ENCODE data around the gene E2F2.
"Not testable (repeated sequence)": the region's sequence is repeated elsewhere in the genome, so short reads cannot be mapped to it uniquely, and the experiment has no call there.

Gene E2F2

DNA sequence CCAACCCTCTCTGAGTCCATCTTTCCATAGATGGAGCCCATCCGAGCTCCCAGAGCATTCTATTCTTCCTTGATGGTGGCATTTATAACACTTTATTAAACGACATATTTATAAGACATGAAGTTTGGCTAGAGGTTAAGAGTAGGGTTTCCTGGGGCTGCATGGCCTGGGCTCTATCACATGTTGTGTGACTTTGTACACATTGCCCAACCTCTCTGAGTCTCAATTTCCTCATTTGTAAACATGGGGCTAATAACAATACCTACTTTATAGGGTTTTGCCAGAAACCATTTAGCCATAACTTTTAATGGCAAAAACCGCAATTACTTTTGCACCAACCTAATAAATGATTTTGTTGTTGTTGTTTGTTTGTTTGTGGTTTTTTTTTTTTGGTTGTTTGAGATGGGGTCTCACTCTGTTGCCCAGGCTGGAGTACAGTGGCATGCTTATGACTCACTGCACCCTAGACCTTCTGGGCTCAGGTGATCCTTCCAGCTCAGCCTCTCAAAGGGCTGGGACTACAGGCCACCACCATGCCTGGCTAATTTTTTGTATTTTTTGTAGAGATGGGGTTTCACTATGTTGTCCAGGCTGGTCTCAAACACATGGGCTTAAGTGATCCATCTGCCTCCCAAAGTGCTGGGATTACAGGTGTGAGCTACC lies 33.1 kb downstream of the E2F2 start:
- intact Hi-C loops (cut with DNase I), result loop anchor here (5.0 kb wide), 2 partner anchors 39 to 139 kb away; no protein-coding TSS in a partner anchor
- DNase-seq, result no peak

DNA sequence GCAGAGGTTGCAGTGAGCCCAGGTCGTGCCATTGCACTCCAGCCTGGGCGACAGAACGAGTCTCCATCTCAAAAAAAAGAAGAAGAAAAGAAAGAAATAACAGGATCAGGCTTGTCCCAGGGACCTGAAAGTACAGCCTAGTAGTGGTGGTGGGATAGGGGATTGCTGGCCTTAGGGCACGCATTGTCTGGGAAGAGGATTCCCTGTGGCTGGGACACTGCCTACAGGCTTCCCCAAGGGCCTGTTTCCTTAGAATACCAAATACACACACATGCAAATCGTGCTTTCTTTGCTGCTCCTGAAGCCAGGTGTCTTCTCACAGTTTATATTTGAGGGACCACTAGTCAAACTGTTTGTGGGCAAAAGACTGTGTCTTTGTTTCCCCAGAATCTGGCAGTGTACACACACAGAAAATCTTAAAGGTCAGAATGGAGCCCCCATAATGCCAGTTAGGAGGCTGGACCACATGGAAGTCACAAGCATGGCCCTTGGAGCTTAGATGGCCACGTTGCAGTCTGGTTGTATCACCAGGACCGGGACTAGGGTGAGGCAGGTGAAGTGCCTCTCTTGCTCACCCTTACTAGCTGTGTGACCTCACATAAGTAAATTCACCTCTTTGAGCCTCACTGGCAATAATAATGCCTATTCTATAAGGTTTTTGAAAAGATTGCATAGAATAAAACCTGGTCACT lies 34.4 kb downstream of the E2F2 start:
- intact Hi-C loops (cut with DNase I), result loop anchor here (5.0 kb wide), 2 partner anchors 41 to 141 kb away; no protein-coding TSS in a partner anchor
- DNase-seq, result no peak

DNA sequence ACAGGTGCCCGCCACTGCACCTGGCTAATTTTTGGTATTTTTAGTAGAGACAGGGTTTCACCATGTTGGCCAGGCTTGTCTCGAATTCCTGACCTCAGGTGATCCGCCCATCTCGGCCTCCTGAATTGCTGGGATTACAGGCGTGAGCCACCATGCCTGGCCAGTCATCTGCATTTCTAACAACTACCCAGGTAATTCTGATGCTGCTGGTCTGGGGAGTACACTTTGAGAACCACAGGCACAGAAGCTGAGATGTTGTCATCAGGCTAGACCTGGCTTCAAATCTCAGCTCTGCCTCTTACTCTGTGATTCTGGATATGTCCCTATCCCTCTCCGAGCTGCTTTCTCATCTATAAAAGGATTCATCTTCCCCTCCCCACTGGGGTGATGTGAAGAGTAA lies 36.2 kb downstream of the E2F2 start:
- intact Hi-C loops (cut with DNase I), result loop anchor here (5.0 kb wide), 2 partner anchors 42 to 142 kb away; no protein-coding TSS in a partner anchor
- not testable (repeated sequence) for DNase-seq

GRCh38 chr1:23492776-23493175 lies 38.3 kb downstream of the E2F2 start:
- intact Hi-C loops (cut with DNase I), result not testable (repeated sequence)

GRCh38 chr1:23492132-23492720 lies 38.8 kb downstream of the E2F2 start:
- DNase-seq, result no peak
- intact Hi-C loops (cut with DNase I), result no loop called here

More at GRCh38 chr1:23492776-23493175, 38.3 kb downstream of the E2F2 start:
- not testable (repeated sequence) for DNase-seq

- no peak for DNase-seq
- intact Hi-C loops (cut with DNase I), result no loop called here
Measured at GRCh38 chr1:23489842-23490241, 41.2 kb downstream of the E2F2 start.

- intact Hi-C loops (cut with DNase I), result no loop called here
- DNase-seq, result no peak
Measured at GRCh38 chr1:23485002-23485332, 46.1 kb downstream of the E2F2 start.

GRCh38 chr1:23484253-23485001 lies 46.6 kb downstream of the E2F2 start:
- intact Hi-C loops (cut with DNase I), result no loop called here
- DNase-seq, result peak; percentile 56 to 92 (median 84)

GRCh38 chr1:23483321-23484252 lies 47.4 kb downstream of the E2F2 start, which contains the start of gene ASAP3:
ASAP3 (minus strand) TSS chr1:23484179; CDS start chr1:23484133, 46 bp downstream.
- peak in 32 of 42 donors; percentile 5 to 59 (median 34) for DNase-seq
- intact Hi-C loops (cut with DNase I), result no loop called here

GRCh38 chr1:23481904-23482303 lies 49.1 kb downstream of the E2F2 start:
- intact Hi-C loops (cut with DNase I), result no loop called here
- DNase-seq, result no peak

- no peak for DNase-seq
- intact Hi-C loops (cut with DNase I), result no loop called here
Measured at GRCh38 chr1:23481026-23481597, 49.9 kb downstream of the E2F2 start.

DNA sequence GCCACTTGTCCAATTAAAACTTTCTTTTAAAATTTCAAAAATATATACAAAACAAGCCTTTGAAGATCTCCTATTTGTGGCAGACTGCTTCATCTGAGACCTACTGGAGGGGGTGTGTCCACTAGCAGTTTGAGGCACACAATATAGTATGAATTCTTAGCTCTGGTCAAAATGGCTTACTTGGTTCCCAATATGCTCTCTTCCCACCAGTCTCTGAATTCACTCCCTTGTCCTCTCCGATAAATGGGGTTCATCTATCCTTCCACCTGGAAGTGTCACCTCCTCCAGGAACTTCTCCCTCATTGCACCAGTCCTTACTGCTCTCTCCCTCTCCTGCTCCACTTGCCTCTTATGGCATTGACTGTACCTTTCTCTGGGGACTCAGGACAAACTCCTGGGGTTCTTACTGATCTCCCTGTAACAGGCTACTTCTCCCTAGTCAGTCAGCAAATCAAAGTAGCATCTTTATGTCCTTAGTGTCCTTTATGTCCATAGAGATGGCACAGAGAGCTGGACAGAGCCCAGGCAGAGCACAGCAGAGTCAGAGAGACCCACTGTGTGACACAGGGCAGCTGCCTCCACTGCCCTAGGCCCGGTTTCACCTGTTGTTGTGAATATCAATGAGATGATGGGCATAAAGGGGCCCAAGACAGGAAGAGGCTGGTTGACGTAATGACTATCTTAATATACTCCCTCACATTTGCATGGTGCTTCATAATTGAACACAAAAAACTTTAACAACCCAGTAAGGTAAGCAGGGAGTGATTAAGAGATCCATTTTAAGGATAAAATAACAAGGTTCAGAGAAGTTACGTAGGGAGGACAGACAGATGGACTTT lies 50.6 kb downstream of the E2F2 start:
- intact Hi-C loops (cut with DNase I), result no loop called here
- DNase-seq, result no peak

GRCh38 chr1:23479666-23479941 lies 51.4 kb downstream of the E2F2 start:
- intact Hi-C loops (cut with DNase I), result no loop called here
- DNase-seq, result no peak

DNA sequence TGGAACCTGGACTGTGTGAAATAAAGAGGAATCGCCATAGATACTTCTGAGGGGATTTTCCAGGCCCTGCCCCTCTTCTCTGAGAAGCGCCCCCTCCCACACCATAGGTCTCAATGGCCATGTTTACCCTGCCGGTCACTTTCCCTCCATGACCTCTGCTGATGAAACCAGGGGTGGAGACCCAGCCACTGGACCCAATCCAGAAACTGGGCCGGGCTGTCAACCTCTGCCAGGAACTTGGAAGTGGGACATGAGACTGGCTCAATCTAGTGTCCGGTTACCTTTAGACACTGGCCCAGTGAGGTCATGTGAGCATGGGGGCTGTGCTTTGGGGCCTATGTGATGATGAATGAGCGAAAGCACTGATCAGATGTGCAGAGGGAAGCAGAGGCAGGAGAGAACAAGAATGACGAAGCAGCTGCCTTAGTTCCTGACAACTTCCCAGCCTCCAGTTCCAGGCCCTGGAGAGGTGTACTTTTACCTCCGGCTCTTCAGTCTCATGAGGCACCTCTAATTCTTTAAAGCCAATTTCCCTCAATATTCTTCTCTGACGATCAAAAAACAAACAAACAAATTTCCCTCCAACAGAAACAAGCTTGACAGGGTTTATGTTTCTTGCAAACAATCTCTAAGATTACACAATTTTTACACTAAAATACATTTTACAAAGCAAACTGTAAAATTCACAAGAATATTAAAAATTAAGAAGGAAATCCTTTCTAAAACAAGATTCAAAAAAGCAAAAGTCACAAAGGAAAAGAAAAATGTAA lies 52.0 kb downstream of the E2F2 start:
- intact Hi-C loops (cut with DNase I), result no loop called here
- peak in 19 of 42 donors; percentile 14 to 72 (median 35) for DNase-seq

- intact Hi-C loops (cut with DNase I), result no loop called here
- no peak for DNase-seq
Measured at GRCh38 chr1:23477359-23478144, 53.5 kb downstream of the E2F2 start.

DNA sequence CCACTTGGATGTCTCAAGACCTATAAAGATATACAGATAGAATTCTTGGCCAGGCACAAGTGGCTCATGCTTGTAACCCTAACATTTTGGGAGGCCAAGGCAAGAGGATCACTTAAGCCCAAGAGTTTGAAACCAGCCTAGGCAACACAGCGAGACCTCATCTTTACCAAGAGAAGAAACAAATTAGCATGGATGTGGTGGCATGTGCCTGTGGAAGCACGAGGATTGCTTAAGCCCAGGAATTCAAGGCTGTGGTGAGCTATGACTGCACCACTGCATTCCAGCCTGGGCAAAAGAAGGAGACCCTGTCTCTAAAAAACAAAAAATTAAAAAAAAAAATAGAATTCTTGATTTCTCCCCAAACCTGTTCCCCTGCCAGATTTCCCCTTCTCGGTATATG lies 55.4 kb downstream of the E2F2 start:
- intact Hi-C loops (cut with DNase I), result no loop called here
- no peak for DNase-seq

Measured in head of caudate nucleus (tissue), 42 donors.